ENCODE data around the gene SUOX.

GRCh38 chr12:55997535-55997859 lies 421 bp downstream of the SUOX start:
- TF ChIP-seq CTCF (IDR thresholded peaks at IDR 0.05): no peak
- TF ChIP-seq POLR2A (IDR thresholded peaks at IDR 0.05): no peak
- TF ChIP-seq POLR2AphosphoS5 (IDR thresholded peaks at IDR 0.05; ENCODE audit: insufficient read depth in 1 of 2, low read depth in 1 of 2): no peak

All from vagina (tissue), 2 donors.